H1 (cell line): ENCODE measurements around the gene C10orf120. TPM values are rescaled to one million over a fixed set of nuclear protein-coding genes. Genes with fewer than 3 reads are reported as not detected.

Experiments used
- RAD21 ChIP-seq, 2 experiments: IDR thresholded peaks in 1 of 2; conservative IDR thresholded peaks in 1 of 2; 2 replicates each; pipeline ENCODE4 v1.6.1; 2011; ENCODE audit warnings: low read depth in 2 of 2, low read length in 2 of 2, improper control_type of control experiment in 1 of 2, inconsistent platforms in 1 of 2, mild to moderate bottlenecking in 1 of 2, moderate library complexity in 1 of 2
- polyA plus RNA-seq, 7 experiments: library from polyadenylated mRNA; depleted of rRNA in 3 of 7; stranded (reverse) in 5 of 7; unstranded in 2 of 7; fragments of >200 nt in 5 of 7; fragments of 200-250 nt in 2 of 7; gene quantifications; 1 replicate in 5 of 7; 2 replicates in 1 of 7; 4 replicates in 1 of 7; pipeline versions ENCODE4 v1.2.1 to v1.2.3, GENCODE V29; 2011 to 2013; ENCODE audit warnings: missing spikeins in 2 of 7, mixed read lengths in 2 of 7
- total RNA-seq: library from RNA; stranded (reverse); fragmentation: NEBNext Ultra II Directional; extraction: Animal tissue kit (Norgen Biotek cat#: 25700); gene quantifications from 2 replicates; pipeline ENCODE4 v1.2.1, GENCODE V29; 2021
- TF ChIP-seq, protein P1 (sequence below): IDR thresholded peaks from 2 replicates; pipeline ENCODE4 v1.6.1; 2012; ENCODE audit warnings: low read length, inconsistent platforms
- TF ChIP-seq, protein P2 (sequence below): IDR thresholded peaks from 2 replicates; pipeline ENCODE4 v1.6.1; 2011; ENCODE audit warnings: low read depth, mild to moderate bottlenecking, low read length; ENCODE audit not compliant: insufficient read depth

The C10orf120 gene
- total and polyA plus RNA-seq, 2 of the 8 experiments (the other 6 are each of a cell fraction or from before 2014, with no cell fraction given), result not detected

DNA sequence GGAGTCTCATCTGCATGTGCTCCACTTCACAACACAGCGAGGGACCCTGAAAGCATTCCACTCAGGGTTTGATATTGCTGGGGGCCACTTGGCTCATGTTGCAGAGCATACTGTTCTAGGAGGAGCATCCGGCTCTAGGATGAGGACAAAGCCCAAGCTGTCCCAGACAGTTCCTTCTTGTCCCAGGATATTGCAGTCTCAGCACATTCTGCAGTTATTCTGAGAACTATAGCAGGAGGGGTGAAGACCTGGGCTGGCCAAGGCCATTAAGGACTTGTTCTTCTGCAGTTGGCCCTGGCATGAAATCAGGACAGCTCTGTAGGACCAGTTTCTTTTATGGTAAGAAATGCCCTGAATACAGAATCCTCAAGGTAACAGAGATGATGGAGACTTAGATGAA, 48.9 kb upstream of the C10orf120 start (continued):
- TF ChIP-seq, protein P1, sequence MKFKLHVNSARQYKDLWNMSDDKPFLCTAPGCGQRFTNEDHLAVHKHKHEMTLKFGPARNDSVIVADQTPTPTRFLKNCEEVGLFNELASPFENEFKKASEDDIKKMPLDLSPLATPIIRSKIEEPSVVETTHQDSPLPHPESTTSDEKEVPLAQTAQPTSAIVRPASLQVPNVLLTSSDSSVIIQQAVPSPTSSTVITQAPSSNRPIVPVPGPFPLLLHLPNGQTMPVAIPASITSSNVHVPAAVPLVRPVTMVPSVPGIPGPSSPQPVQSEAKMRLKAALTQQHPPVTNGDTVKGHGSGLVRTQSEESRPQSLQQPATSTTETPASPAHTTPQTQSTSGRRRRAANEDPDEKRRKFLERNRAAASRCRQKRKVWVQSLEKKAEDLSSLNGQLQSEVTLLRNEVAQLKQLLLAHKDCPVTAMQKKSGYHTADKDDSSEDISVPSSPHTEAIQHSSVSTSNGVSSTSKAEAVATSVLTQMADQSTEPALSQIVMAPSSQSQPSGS, result no peak
- TF ChIP-seq, protein P2, sequence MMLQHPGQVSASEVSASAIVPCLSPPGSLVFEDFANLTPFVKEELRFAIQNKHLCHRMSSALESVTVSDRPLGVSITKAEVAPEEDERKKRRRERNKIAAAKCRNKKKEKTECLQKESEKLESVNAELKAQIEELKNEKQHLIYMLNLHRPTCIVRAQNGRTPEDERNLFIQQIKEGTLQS, result no peak
- TF ChIP-seq RAD21 (IDR thresholded peaks at IDR 0.05 in 1 of 2, conservative IDR thresholded peaks at IDR 0.05 in 1 of 2; ENCODE audit: low read depth in 2 of 2, low read length in 2 of 2), result no peak
